ENCODE data around the gene CHKB.

Gene CHKB

DNA sequence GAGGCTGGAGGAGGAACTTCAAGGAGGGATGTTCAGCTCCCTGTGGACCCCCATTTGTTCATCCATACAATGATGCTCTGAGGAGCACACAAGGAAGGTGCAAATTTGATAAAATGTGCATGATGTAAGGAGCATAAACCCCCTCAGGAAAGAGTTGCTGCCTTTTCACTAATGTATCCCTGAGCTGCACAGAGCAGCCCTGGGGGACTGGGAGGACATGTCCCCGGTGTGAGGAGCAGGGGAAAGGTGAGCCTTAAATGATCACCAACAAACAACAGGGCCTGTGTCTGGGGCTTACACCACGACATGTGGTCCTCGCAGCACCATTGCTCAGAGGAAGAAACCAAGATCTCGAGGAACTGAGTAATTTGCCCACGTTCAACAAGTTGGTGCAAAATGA, 14.4 kb upstream of the CHKB start:
- no peak for DNase-seq

DNA sequence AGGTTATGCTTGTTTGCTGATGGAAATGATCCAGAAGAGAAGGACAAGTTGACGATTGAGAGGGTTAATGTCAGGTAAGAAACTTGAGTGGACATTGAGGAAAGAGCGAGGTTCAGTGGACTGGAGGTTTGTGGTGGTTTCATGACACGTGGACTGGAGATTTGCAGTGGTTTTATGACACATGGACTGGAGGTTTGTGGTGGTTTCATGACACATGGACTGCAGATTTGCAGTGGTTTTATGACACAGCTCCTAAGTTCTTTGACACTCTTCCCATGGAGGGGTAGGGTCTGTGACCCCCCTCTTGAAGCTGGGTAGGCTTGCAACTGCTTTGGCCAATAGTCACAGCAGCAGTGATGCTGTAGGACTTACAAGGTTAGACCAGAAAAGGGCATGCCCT, 12.5 kb upstream of the CHKB start:
- DNase-seq, result no peak

GRCh38 chr22:50587407-50587806, 4.8 kb upstream of the CHKB start:
- DNase-seq, result no peak

DNA sequence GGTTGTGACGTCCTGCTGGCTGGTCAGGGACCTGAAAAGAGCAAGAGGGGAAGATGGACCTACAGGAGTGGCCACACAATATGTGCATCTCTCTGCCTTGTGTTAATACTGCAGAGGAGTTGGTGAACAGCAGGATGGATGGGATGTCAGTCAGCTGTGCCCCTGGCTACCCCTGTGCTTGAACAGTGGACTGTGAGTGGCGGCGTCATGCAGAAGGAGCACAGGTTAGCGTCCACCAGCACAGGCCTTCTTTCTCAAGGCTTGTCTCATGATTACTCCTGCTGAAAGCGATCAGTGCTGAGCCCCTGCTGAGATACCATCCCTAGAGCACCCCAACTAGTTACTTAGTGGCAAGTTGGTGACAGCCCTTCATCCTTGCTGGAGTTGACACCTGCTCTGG, 3.8 kb upstream of the CHKB start:
- no peak for DNase-seq

DNA sequence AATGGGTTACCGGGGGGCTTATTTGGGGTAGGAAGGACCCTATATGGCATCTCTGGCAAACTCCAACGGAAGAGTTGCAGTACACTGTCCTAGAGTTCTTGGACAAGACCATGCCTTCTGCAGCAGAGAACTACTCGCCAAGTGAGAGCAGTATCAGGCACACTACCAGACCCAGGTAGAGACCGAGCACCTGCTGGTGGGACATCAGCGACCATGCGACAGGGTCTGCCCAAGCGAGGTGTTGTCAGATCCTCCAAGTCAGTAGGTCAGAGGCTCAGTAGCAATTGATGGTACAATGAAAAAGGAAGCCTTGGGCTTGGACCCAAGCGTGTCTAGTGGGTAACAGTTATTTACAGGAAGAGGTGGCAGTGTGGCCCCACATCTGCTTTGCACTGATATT, 3.1 kb upstream of the CHKB start:
- no peak for DNase-seq

- DNase-seq, result no peak
Measured at GRCh38 chr22:50585238-50585637, 2.6 kb upstream of the CHKB start.

GRCh38 chr22:50584106-50585096, 1.8 kb upstream of the CHKB start:
- no peak for DNase-seq

- DNase-seq, result no peak
Measured at GRCh38 chr22:50583294-50583861, 729 bp upstream of the CHKB start.

GRCh38 chr22:50581950-50582492, 628 bp downstream of the CHKB start:
- peak; percentile 39 for DNase-seq

GRCh38 chr22:50581031-50581949, 1.4 kb downstream of the CHKB start:
- no peak for DNase-seq

DNA sequence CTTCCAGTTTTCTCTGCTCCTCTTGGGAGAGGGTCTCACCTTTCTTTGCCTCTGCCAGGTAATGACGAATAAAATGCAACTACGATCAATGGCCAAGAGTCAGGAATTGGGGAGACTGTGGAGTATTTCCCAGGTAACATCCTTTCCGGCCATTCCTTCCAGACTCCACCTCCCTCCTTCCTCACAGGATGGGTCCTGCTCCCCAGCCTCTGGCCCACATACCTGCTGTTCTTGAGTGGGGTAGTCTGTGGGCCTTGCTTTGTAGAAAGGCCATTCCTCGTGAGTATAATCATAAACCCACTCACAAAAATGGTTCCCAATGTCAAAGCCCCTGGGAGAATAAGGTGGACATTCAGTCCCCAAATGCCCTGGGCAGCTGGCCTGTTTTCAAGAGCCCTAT, 2.9 kb downstream of the CHKB start:
- DNase-seq, result no peak

DNA sequence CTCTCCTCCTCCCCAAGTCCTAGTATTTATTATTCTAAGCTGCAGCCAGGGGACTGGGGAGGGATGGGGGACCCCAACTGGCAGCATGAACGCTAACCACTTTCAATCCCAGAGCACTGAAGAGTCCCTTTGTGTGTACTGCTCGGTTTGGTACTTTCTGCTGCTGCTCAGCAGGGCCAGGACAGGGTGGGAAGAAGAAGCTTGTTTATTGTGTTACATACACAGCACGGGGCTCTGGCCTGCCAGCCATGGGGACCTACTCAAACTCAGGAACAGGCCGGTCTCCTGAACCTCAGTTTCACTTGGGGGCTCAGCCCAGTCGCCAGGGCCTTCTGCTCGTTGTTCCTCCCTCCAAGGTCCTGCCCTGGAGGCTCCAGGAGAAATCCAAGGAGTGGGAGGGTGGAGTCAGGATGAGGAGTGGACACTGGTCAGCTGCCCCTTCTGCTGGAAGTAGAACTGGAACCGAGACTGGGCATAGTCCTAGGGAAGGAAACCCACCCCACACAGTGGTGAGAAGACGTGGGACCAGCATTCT, 3.8 kb downstream of the CHKB start:
- no peak for DNase-seq

GRCh38 chr22:50577987-50578775, 4.5 kb downstream of the CHKB start, which contains the start of gene CPT1B:
TSS of gene CPT1B (minus strand) at chr22:50578427. CDS start at chr22:50577915, 512 bp downstream.
- no peak for DNase-seq

GRCh38 chr22:50577697-50577986, 5.0 kb downstream of the CHKB start:
- DNase-seq, result no peak

DNA sequence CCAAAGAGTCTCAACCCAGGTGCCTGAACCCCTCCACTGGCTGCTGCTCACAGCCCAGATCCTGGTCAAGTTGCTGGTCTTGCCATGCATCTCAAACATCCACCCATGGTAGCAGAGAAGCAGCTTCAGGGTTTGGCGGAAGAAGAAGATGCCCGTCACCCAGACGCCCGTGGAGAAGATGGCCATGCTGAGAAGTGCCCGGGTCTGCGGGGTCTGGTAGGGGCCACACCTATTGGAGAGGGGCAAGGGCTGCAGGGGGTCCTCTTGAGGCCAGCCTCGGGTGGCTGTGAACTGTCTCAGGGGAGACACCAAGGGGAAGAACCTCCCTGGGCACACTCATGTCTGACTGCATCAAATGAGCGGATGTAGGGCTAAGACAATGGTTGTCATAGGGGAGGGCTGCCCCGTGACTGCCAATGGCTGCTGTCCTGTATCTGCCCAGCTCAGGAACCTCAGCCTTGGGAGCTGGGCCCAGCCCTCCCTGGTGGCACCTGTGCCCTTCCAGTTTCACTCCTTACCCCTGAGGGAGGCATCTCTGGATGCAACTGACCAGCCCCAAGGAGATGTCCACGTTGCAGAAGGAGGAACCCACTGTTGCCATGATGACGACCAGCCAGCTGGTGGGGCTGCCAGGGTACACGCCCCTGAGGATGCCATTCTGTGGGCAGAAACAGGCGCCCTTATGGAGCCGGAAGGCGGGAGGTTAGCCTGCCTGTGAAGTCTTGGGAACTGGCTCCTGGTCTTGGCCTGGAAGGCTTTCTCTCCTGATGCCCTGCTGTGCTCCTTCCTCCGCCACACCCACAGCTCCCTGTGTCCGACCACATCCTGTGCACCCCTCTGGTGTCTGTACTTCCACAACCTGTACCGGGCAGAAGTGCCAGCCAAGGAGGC, 5.6 kb downstream of the CHKB start:
- DNase-seq, result no peak

DNA sequence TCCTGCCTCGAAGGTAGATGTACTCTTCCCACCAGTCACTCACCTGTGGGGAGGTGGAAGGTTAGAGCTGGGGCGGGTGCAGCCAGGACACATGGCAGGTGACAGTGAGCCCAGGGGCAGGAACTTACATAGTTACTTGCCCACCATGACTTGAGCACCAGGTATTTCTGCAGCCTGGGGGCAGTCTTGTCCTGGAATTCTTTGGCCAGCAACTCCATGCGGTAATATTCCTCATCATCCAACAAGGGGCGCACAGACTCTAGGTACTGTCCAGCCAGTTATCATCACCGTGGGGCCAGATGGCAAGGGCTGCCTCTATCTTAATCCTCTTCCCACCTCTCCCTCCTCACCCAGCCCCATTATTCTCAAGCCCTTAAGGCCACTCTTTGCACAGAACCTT, 6.6 kb downstream of the CHKB start:
- no peak for DNase-seq

GRCh38 chr22:50575426-50575941, 7.2 kb downstream of the CHKB start:
- no peak for DNase-seq

DNA sequence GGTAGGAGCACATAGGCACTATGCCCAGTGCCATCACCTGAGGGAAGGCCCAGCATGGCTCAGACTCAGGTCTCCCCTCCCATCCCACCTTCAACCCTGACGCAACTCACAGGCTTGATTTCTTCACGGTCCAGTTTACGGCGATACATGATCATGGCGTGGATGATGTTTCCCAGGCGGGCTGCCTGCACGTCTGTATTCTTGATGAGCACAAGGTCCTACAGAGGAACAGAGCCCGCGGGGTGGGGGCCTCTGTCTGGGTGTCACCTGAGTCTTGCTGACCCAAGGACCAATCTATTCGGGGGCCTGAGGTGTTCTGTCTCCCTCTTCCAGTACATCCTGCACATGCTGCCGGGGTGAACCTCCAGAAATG, 8.3 kb downstream of the CHKB start:
- DNase-seq, result no peak

DNA sequence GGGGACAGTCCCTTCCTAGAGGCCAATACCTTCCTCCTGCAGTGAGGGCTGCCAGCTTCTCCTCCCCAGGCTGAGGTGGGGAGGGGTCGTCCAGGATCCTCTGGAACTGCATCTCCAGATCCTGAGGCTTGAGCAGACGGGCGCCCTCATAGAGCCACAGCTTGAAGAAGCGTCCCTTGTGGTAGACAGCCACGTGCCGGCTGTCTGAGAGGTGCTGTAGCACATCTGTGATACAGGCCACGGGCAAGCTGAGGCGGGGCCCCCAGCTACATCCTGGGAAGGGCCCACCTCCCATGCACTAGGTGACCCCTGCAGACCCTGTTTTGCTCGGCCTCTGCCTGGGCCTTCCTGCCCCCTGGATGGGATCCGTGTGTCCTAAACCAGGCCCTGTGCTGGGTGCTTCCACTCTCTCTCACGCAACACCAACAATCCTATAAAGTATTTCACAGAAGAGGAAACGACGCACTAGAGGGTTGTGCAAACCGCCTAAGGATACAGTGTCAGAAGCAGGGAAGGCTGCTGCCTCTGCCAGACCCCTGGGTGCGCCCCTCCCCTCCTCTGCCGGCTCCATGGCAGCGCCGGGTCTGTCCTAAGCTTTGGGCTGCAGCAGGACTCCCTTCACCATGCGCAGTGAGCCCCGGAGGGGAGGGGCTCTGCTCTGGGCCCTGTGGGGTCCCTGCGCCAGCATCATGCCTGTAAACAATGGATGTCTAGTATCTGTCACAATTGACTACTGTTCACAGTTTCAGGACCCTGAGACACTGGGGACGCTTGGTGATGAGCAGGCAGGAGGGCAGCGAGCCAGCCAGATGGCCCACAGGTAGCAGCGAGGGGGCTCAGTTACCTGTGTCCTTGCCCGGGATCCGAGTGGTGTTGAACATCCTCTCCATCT, 8.9 kb downstream of the CHKB start:
- no peak for DNase-seq

DNA sequence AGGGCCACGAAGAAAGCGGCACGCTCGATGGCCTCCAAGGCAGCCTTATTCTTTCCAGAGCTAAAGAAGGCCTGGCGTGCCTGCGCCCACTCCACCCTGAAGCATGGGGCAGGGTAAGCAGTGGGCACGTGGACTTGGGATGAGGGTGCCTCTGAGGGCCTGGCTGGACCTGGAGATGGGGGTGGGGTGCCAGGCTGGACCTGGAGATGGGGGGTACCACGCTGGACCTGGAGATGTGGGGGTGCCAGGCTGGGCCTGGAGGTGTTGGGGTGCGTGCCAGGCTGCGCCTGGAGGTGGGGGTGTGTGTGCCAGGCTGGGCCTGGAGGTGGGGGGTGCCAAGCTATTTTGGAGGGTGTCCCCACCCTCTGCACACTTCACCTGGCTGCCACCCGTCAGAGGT, 9.7 kb downstream of the CHKB start:
- no peak for DNase-seq
